Measurements from ENCODE around the gene KRT27. TPM values are rescaled to one million over a fixed set of nuclear protein-coding genes. Genes with fewer than 3 reads are reported as not detected.

The KRT27 gene
- total RNA-seq, 1 experiment from 2014 or later = not detected

- intact Hi-C loops (cut with micrococcal nuclease) = no loop called here
- POLR2A ChIA-PET = interaction anchor here (0.8 kb wide), 1 partner anchor 861 kb away, joined by 3 read pairs; the partner anchor contains the start of gene EIF1
- H3K9ac ChIP-seq (ENCODE audit: low read length) = no peak overlapping the region
- no peaks in the 10 kb centered on the region for H3K9me3 ChIP-seq (ENCODE audit: control insufficient read depth in 1 of 2, insufficient read depth in 1 of 2, low read depth in 1 of 2, low read length in 2 of 2)
- no peaks in the 10 kb centered on the region for H3K9me2 ChIP-seq (ENCODE audit: insufficient read depth)
- peak overlapping the region; percentile 27 for H3K4me2 ChIP-seq (ENCODE audit: low read length)
- H3K4me1 ChIP-seq (ENCODE audit: control insufficient read depth in 1 of 2, insufficient read depth in 2 of 2, low read length in 2 of 2) = peaks cover 3 to 34% of the 10 kb centered on the region in 2 experiments; a peak in 3 of 4 replicates
- DNase-seq (ENCODE audit: low read depth, low spot score) = peak; percentile 80
- H3K27ac ChIP-seq (ENCODE audit: low read depth, low read length) = peak overlapping the region; percentile 52; the same call in 1 of the 2 replicates
- H3K27me3 ChIP-seq (ENCODE audit: insufficient read depth, low read length) = no peaks in the 10 kb centered on the region
- no peak overlapping the region for H2AFZ ChIP-seq (ENCODE audit: low read depth, low read length, poor library complexity, severe bottlenecking)
- no TSS peak for BruUV-seq (replicated peaks)
- RAD21 ChIA-PET (ENCODE audit: low non-redundant PET in 1 of 2, low total read pairs in 2 of 2, uncharacterized antibody in 2 of 2, unreplicated experiment in 2 of 2) = no interaction called here
- no peak overlapping the region for H3K4me3 ChIP-seq (replicated peaks in 1 of 2; ENCODE audit: low read depth in 1 of 2, low read length in 2 of 2)
- H3K36me3 ChIP-seq (ENCODE audit: control insufficient read depth in 1 of 2, insufficient read depth in 2 of 2, low read length in 2 of 2) = peaks cover 0 to 4% of the 10 kb centered on the region in 2 experiments; a peak in 1 of 4 replicates
- ATAC-seq = peak; percentile 94
- CTCF ChIA-PET = no interaction called here
- no peaks in the 10 kb centered on the region for H4K20me1 ChIP-seq (ENCODE audit: insufficient read depth)
- peaks cover 69% of the 10 kb centered on the region for H3K79me2 ChIP-seq (ENCODE audit: insufficient read depth, low read length)
- TF ChIP-seq REST (IDR thresholded peaks at IDR 0.05; ENCODE audit: low read depth) (no peak), POLR2A (IDR thresholded peaks at IDR 0.05; ENCODE audit: borderline replicate concordance, extremely low read depth, insufficient read depth, insufficient read length) (no peak), EZH2phosphoT487 (IDR thresholded peaks at IDR 0.05; ENCODE audit: borderline replicate concordance) (no peak), ELF1 (IDR thresholded peaks at IDR 0.05; ENCODE audit: borderline replicate concordance, low read depth) (no peak), EGR1 (IDR thresholded peaks at IDR 0.05; ENCODE audit: low read depth) (no peak), FOSL1 (IDR thresholded peaks at IDR 0.05; ENCODE audit: low read depth) (peak; percentile 78), JUND (IDR thresholded peaks at IDR 0.05) (peak; percentile 86), YY1 (IDR thresholded peaks at IDR 0.05; ENCODE audit: extremely low read depth, insufficient replicate concordance, low read depth, low read length) (no peak), ZNF274 (IDR thresholded peaks at IDR 0.05; ENCODE audit: low read depth, low read length) (no peak), TCF7L2 (IDR thresholded peaks at IDR 0.05; ENCODE audit: borderline replicate concordance, extremely low read depth, insufficient read depth, insufficient read length) (peak; percentile 60), SIN3A (IDR thresholded peaks at IDR 0.05; ENCODE audit: low read depth) (peak; percentile 69), ZBTB33 (IDR thresholded peaks at IDR 0.05; ENCODE audit: extremely low read depth, insufficient replicate concordance, low read length) (no peak), ATF3 (IDR thresholded peaks at IDR 0.05) (peak; percentile 40; the same call in 1 of the 2 replicates), MAX (IDR thresholded peaks at IDR 0.05) (peak; percentile 64), CBX3 (IDR thresholded peaks at IDR 0.05; ENCODE audit: low read depth) (peak; percentile 59), RAD21 (IDR thresholded peaks at IDR 0.05; ENCODE audit: low read depth) (peak; percentile 25; the same call in 1 of the 2 replicates), CTCF (IDR thresholded peaks at IDR 0.05 in 2 of 3, conservative IDR thresholded peaks at IDR 0.05 in 1 of 3; ENCODE audit: borderline replicate concordance in 1 of 3, insufficient read depth in 1 of 3, low read depth in 2 of 3, low read length in 2 of 3) (no peak), CEBPB (IDR thresholded peaks at IDR 0.05; ENCODE audit: low read depth) (peak; percentile 91), ZFX (IDR thresholded peaks at IDR 0.05) (no peak)
Measured at GRCh38 chr17:40827746-40828453, 45.5 kb upstream of the KRT27 start.

Measured in HCT116 (cell line).